Tibial nerve (tissue), 4 donors: Measurements from ENCODE around the gene CA10.

ENCODE experiments used
- CTCF ChIP-seq, 5 experiments: fragments of 200-600 bp in 3 of 5; fragments of 450-650 bp in 2 of 5; sonication (generic) in 3 of 5; IDR thresholded peaks; one replicate each; pipeline ENCODE4 v1.5.1; 2016 to 2019; ENCODE audit warnings: antibody characterized with exemption in 5 of 5, mild to moderate bottlenecking in 3 of 5, moderate library complexity in 2 of 5
- EP300 ChIP-seq, 2 donors: sonication (generic); formaldehyde crosslinking; IDR thresholded peaks; one replicate each; pipeline ENCODE4 v1.6.1; 2017; ENCODE audit warnings: antibody characterized with exemption in 2 of 2, mild to moderate bottlenecking in 1 of 2
- POLR2A ChIP-seq, 2 donors: fragments of 450-650 bp; IDR thresholded peaks; one replicate each; pipeline ENCODE4 v1.6.1; 2017; ENCODE audit warnings: antibody characterized with exemption in 2 of 2, mild to moderate bottlenecking in 2 of 2, moderate library complexity in 2 of 2

- TF ChIP-seq POLR2A (IDR thresholded peaks at IDR 0.05) (no peak), EP300 (IDR thresholded peaks at IDR 0.05) (no peak), CTCF (IDR thresholded peaks at IDR 0.05) (no peak)
Observed at GRCh38 chr17:51692917-51693316, 465.6 kb downstream of the CA10 start.
